ENCODE results near the gene ONECUT2.
"Not testable (repeated sequence)": the region's sequence is repeated elsewhere in the genome, so short reads cannot be mapped to it uniquely, and the experiment has no call there.

Gene ONECUT2

DNA sequence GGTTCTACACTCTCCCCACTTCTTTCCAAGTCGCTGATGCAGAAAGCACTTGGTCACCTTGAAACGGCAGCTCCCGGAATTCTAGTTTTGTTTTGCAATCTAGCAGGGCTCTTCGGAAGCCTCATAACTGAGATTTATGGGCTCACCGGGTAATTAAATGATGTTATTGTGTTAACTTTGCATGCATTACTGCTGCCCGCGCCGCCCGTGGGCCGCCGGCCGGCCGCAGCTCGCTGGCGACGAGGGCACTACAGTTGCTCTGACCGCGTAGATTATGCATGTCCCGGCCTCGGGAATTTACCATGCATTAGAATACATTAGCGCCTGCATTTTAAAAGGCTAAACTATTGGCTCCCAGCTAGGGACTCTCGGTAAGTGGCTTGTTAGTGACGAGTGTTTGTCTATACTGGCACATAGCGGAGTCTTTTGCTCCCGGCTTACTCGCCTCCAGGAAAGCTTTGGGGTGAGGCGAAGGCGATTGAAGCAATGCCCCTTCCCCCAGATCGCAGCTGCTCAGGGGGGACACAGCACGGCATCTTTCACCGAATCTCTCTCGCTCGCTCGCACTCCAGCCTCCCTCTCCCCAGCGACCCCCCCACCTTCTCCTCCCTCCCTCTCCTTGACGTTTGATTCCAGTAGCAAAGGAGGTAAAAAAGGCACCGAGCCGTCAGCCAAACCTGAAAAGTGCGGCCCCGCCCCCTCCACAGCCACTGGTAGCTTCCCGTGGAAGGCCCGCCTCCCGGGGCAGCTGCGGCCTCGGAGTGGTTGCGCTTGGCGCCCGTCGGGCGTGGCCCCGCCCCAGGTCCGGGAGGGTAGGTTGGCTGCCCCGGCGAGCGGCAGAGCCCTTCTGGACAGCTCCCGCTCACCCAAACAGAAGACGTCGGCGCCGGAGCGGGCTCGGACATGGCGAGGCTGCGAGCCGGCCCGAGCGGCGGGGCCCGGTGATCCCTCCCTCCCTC is at the start of gene ONECUT2:
Gene ONECUT2 (plus strand): TSS at position 839 of the 959 bp plus-strand sequence. CDS start 343 bp downstream, outside the sequence.
- DNase-seq = peak; percentile 85

DNA sequence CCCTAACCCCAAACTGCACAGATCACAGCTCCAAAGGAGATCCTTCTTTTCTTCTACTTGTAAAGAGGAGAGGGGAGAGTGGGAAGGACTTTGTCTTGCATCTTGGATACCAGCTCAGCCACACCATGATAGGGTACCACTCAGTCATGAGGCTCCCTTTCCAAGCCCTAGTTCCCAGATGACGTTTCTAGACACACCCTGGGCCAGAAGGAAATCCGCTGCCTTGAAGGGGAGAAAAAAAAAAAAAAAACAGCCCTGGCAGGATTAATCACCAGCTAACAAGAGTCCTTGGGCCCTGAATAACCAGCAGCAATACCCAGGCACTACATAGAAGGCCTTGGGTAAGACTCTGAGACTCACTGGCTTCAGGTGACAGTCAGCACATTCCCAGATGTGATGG is 45.9 kb upstream of the ONECUT2 start:
- no peak for DNase-seq

DNA sequence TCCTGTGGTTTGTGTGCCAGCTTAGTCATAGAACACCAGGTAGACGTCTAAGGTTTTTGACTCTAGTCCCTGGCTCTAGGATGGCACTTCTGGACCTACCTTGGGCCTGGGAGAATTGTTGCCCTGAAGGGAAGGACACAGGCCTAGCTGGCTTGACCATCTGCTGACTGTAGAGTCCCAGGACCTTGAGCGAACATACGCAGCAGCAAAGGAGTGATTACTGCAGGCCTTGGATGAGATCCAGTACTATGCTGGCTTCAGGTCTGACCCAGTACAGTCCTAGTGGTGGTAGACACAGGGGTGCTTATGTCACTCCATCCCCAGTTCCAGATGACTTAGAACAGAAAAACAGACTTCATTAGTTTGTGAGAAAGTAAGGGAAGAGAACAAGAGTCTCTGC is 45.1 kb upstream of the ONECUT2 start:
- DNase-seq = no peak

DNA sequence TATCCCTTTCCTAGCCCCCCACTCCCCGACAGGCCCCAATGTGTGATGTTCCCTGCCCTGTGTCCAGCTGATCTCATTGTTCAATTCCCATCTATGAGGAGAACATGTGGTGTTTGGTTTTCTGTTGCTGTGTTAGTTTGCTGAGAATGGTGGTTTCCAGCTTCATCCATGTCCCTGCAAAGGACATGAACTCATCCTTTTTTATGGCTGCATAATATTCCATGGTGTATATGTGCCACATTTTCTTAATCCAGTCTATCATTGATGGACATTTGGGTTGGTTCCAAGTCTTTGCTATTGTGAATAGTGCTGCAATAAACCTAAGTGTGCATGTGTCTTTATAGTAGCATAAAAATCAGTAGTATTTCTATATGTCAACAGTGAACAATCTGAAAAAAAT is 40.4 kb upstream of the ONECUT2 start:
- DNase-seq = not testable (repeated sequence)

DNA sequence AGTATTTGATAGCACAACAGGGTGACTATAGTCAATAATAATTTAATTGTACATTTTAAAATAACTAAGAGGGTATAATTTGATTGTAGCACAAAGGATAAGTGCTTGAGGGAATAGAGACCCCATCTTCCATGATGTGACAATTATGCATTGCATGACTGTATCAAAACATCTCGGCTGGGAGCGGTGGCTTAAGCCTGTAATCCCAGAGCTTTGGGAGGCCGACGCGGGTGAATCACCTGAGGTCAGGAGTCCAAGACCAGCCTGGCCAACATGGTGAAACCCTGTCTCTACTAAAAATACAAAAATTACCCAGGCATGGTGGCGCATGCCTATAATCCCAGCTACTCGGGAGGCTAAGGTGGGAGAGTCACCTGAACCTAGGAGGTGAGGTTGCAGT is 38.3 kb upstream of the ONECUT2 start:
- not testable (repeated sequence) for DNase-seq

DNA sequence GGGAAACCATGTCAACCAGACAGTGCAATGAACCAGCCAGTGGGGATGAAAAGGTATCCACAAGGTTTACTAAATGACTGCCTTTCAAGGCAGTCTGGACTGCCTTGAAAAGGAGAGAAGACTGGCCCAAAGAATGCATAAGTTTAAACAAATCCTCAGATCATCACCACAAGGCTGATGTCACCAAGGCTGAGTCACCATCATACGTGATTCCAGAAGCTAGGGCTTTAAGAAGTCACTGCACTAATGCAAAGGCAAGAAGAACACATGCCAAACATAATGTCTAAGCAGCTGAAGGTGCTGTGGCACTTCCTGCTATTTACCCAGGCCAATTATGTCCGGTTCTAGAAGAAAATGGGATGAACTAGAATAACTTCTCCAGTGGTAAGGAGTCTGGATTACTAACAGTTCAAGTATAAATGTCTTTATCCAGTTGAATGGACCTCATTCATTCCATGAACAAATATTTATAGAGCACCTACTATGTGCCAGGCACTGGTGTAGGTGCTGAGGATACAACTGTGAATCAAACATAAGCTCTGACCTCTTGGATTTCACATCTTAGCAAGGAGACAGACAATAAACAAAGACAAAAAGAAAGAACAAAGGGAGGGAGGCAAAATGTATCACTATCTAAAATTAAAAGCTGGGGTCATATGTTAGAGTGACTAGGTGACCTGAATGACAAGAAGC is 37.6 kb upstream of the ONECUT2 start:
- no peak for DNase-seq

DNA sequence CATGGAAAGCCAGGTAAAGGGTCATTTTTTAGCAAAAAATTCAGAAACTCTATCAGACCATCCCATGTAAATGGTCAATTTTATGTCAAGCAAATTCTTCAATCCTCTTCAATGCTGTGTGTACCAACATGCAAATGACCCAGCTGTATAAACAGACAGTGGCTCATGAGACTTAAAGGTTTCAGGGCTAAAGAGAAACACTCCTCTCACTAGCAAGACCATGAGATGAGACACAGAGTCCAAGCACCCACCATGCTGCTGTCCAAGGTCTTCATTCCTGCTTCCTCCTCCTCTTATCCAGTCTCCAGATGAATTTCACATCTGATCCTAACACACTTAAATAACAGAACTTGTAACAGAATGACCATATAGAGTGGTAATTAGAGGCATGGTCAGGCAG is 30.8 kb upstream of the ONECUT2 start:
- DNase-seq = no peak

DNA sequence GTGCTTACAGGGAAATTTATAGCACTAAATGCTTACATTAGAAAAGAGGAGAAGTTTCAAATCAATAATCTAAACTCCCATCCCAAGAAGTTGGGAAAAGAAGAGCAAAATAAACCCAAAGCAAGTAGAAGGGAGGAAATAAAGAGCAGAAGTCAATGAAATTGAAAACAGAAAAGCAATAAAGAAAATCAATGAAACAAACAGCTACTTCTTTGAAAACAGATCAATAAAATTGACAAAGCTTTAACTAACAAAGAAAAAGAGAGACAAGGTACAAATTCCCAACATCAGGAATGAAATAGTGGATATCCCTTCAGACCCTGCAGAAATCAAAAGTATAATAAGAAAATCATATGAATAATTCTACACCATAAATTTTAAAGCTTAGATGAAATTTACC is 25.5 kb upstream of the ONECUT2 start:
- no peak for DNase-seq

DNA sequence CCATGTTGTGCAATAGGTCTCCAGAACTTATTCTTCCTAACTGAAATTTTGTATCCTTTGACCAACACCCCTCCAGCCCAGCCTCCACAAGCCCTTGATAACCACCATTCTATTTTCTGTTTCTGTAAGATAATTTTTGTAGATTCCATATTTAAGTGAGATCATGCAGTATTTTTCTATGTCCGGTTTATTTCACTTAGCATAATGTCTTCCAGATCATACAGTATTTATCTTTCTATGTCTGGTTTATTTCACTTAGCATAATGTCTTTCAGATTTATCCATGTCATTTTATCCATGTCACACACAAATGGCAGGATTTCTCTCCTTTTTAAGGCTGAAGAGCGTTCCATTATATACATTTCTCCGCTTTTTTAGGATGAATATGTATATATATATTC is 24.4 kb upstream of the ONECUT2 start:
- no peak for DNase-seq

DNA sequence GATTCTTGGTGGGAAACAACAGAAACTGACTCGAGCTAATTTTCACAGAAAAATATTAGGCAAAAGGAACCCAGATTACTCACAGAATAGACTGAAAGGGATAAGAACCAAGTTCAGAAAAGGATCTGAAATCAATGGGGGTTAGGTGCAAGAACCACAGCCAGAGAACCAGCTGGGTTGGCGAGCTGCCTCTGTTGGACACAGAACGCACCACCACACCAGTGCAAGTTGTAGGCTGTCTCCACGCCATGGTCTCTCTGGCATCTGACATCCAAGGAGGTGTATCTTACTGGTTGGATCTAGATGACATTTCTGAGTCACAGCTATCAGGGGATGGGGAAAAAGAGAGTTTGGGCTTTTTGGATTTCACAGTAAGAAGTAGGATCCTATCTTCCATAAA is 18.6 kb upstream of the ONECUT2 start:
- DNase-seq = no peak

DNA sequence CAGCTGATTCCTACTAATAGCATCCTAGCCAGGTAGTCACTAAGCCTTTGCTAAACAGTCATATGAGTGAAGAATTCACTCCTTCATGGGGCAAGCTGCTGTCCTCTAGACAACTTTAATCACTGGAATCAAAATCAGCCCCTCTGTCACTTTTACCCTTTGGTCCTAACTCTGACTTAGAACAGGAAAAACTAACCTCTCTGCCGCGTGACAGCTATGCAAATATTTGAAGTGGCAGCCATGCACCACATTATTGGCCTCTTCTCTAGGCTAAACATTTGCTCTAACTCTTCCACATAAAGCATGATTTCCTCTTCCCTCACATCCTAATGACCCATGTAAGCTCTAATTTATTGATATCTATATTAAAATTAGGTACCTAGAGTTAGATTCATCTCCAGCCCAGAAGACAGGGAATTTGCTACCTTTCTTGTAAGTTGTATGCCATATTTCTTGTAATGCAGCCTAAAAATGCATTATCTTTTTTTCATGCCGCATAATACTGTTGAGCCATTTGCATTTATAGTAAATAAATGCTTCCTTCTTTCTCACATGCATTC is 12.8 kb upstream of the ONECUT2 start:
- no peak for DNase-seq

DNA sequence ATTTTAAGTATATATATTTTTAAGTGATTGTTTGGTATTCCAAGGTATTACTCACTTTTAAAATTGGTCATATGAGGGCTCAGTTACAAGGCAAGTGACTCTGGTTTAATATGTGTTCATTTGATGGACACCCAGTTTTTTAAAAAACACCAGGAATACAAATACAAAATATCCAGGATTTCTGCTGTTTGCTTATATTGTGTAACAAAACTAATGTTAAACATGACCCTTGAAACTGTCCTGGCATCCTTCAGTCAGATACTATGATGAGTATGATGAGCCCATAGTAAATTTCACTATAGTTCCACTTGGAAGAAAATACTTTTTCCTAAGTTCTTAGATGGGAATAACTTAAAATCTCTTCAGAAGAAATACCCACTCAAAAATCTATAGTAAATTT is 11.4 kb upstream of the ONECUT2 start:
- no peak for DNase-seq

DNA sequence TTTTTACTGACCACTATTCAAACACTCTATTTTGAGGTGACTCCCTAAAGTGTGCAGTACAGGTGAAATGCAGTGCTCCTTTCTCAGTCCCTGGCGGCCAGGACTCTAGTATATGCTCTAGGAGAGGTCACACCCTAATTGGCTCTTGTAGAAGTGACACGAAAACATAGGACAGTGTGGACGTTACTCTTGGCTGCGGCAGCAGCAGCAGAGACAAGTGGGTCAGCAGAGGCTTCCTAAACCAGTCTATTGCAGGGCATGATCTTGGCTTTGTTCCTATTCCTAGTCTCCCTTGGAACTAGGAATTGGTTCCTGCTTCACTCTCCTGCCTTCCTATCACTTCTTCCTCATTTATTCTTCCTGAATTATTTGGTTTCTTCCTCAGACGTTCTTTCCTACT is 10.1 kb upstream of the ONECUT2 start:
- no peak for DNase-seq

DNA sequence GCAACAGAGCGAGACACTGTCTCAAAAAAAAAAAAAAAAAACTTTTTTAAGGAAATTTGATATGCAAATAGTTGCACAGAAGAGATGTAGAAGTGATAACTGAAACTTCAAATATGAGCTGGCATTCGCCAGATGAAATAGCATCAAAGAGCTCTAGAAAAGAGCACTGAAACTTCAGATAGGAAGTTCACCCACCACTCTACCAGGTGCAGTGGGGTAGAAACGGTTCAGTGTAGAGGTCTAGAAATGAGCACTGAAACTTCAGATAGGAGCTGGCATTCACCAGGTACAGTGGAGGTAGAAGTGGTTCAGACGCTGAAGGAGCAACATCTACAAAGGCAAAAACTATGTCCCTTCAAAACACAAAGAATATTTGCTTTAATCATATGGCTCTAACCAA is 9.0 kb upstream of the ONECUT2 start:
- no peak for DNase-seq

DNA sequence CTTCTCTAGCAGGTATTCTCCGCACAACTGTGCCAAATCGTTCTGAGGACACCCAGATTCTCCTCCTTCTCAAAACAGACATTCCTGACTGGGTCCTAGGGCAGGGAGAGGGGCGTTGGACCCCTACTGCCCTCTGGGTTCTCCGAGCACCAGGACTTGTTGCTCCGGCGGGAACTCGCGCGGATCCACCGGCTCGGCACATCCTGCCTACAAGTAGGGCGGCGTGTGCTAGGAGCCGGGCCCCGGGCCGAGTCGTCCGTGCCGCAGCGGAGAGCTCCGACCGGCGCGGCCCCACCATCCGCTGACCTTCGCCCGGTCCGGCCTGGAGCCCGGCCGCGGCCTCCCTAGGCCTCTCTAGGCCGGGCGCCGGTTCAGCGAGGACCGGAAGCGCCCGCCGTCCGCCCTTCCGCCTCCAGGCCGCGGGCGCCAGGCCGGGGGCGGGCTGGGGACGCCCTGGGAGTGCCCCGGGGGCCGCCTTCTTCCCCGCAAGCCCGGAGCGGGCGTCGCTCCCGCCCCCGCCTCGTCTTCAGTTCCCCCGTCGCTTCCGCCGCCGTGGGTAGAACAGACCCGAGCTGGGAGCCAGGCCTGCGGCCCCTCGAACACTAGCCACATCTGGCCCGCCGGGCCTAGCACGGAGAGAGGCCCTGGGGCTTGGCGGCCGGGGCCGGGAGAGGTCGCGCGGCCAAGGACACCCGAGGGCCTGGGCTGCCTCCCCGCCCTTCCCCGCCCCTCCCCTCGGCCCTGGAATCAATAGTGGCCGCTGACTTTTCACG is 7.6 kb upstream of the ONECUT2 start:
- no peak for DNase-seq

DNA sequence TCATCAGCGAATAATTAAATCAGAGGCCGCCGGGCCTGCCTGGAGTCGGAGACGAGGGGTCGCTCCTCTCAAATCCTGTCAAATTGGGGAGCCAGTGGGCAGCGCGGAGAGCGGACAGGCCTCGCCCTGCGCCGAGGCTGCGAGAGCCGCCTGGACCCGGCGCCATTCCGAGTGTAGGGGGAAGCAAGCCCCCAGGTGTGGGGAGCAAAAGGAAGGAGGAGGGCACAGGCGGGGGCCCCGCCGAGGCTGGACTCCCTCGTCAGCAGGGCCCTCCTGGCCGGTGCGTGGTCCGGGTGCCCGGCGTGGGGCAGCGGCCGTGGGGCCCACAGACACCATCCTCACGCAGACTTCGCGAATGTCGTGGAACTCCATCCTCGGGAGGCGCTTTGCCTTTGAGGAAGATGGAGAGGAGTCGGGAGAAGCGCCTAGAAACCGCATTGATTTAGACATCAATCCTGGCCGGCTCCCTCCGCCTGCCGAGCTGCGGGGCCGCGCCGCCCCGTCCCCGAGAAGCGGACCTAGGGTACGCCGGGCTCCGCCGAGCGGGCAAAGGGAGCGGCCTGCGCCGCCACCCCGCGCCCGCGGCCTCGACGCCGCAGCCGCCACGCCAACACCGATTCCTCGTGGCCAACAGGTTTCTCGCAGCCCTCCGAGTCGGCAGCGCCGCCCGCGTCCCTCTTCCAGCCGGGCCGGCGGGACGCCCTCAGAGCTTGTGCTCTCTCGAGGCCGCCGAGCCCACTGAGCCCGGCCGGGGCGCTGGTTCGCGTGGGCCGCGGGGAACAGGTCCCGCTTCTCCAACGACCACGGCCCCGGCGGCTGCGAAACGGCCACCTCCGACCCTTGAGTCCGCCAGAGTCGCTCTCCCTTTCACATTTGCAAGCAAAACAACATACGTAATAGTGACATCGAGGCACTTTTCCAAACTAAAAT is 6.7 kb upstream of the ONECUT2 start:
- no peak for DNase-seq

DNA sequence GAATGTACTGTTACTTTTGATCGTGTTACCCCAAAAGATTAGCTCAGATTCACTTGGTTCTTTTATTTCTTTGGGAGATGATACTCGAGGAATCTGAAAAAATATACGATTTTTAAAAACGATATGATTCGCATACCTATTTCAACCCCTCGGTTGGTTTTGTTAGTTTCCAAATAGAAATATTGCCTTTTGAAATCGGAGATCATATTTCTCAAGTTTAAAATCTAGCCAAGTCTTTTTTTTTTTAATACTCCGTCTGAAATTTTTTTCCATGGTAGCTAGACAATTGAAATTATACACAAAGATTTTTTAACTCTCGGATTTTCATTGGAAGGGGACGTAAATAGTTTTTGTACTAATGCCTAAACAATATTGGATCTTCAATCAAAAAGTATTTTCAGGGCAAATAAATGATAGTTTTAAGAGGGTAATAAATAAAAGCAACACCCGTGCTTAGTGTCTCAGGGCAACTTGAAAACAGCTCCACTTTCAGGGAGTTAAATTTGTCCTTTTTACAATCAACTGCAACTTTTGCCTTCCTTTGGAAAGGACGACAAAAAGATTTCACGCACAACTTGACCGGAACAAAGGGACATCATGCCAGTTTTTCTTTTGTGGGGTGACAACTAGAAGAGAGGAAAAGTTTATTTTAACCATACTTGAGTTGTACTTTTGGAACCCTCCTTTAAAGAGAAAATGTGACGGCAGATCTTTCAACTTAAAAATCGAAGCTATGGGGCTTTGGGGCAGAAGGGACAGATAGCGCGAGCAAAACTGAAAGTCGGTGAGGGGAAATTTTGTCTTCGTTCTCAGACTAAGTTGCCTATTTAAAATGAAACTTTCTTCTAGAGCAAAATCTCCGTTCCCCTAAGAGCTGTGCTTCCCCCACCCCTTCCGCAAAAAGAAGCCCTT is 5.8 kb upstream of the ONECUT2 start:
- DNase-seq = no peak

DNA sequence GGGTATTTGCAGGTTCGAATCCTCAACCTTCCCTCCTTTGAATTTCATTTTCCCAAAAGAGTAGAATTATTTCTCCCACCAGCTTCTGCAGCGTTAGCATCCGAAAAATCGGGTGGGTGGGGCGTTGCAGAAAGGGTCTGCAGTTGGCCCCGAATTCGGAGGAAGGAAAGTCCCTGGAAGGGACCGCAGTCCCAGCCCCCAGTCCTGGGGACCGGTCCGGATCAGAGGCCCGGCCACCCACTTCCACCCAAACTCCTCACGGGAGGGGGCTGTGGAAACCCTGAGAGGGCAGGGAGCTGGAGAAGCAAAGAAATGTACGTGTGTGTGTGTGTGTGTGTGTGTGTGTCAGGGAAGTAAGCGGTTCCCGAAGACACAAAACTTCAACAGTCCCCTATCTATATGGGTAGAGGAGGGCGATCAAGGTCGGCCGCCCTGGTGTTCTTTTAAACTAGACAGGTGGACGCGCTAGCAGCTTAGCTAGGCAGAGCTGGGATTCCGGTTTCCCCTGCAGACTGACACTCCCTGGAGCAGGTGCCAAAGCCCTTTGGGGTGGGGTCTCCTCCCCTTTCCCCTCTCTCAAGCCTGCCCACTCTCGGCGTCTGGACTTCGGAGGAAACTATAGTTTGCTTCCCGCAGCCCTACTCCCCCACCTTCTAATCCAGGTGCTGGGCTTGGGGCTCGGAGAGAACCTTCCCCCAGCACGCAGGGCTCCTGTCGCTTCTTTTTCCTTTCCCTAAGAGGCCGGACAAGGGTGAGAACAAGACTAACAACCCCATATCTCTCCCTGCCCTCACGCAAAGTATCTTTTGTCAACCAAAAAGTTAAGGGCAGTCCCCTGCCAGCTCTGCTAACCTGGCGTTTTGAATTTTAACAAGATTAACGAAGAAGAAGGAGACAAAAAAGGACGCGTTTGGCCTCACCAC is 4.8 kb upstream of the ONECUT2 start:
- DNase-seq = no peak

DNA sequence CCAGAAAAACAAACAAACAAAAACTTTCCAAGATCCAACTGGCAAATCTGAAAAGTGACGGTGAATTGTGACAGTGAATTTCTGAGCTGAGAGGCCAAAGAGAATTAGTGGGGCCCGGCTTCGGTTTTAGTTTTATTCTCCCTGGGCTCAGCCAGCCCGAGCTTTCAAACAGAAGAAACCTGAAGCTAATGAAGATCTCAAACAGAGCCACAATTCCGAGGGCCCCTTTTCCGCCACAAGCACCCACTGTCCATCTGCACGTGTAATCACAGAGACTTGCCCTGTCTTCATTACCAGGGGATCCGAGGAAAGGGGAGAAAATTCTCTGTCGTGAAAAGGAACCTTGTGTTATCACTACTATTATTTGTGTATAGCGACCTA is 4.2 kb upstream of the ONECUT2 start:
- no peak for DNase-seq

All from amniotic stem cell (primary cell).